ENCODE results near the gene TET1.
"Not testable (repeated sequence)": the region's sequence is repeated elsewhere in the genome, so short reads cannot be mapped to it uniquely, and the experiment has no call there.

TET1 gene
- long read RNA-seq, partial matches to known transcripts, result 2 of 6 reads
- long read RNA-seq, other reads (novel, unspliced or antisense), result 4 of 6 reads

- no peak for TF ChIP-seq SPI1 (IDR thresholded peaks at IDR 0.05; ENCODE audit: borderline replicate concordance, low read depth)
- peak; percentile 28 to 61 for DNase-seq (ENCODE audit: low read depth in 1 of 2, low spot score in 1 of 2)
- H3K27ac ChIP-seq (replicated peaks), result 0 out of 2 replicates have a peak within 1 kb of the TSS, but pooled peaks have one; percentile 20
These were observed at the start of gene TET1 for GRCh38 chr10:68560186-68560942. TET1 (plus strand) TSS chr10:68560337; CDS start chr10:68572339, 12,002 bp downstream.

DNA sequence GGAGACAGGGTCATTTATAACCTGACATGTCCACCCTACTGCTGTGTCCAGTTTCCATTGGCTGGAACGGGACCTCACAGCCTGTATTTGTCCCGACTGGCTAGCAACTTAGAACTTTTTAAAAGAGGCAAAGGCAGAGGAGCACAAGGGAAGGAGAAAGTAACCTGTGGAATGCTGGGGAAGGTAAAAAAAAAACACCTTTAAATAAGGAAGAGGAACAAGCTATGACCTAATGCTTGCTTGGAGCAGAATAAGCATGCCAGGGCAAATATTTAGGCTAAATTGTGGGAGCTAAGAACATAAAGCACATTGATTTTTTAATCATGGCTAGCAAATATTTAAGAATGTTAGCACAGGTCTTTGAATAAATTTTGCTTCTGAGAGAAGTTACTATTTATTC is 43.9 kb upstream of the TET1 start:
- not testable (repeated sequence) for H3K4me3 ChIP-seq (replicated peaks; ENCODE audit: insufficient read depth, low read length); H3K27ac ChIP-seq (replicated peaks); H3K27me3 ChIP-seq (ENCODE audit: insufficient read depth, poor library complexity, severe bottlenecking); DNase-seq (ENCODE audit: low read depth in 1 of 2, low spot score in 1 of 2)

More at GRCh38 chr10:68560186-68560942, at the start of gene TET1:
- H3K4me3 ChIP-seq (replicated peaks; ENCODE audit: insufficient read depth, low read length), result peak within 1 kb of the TSS; percentile 64
- peaks cover 14% of the 10 kb centered on the region for H3K27me3 ChIP-seq (ENCODE audit: insufficient read depth, poor library complexity, severe bottlenecking)

GRCh38 chr10:68516766-68517165 is 43.4 kb upstream of the TET1 start:
- Histone ChIP-seq H3K4me3 (replicated peaks; ENCODE audit: insufficient read depth, low read length) (no peak overlapping the region), H3K27me3 (ENCODE audit: insufficient read depth, poor library complexity, severe bottlenecking) (no peaks in the 10 kb centered on the region), H3K27ac (replicated peaks) (no peak overlapping the region)
- TF ChIP-seq, protein P1, sequence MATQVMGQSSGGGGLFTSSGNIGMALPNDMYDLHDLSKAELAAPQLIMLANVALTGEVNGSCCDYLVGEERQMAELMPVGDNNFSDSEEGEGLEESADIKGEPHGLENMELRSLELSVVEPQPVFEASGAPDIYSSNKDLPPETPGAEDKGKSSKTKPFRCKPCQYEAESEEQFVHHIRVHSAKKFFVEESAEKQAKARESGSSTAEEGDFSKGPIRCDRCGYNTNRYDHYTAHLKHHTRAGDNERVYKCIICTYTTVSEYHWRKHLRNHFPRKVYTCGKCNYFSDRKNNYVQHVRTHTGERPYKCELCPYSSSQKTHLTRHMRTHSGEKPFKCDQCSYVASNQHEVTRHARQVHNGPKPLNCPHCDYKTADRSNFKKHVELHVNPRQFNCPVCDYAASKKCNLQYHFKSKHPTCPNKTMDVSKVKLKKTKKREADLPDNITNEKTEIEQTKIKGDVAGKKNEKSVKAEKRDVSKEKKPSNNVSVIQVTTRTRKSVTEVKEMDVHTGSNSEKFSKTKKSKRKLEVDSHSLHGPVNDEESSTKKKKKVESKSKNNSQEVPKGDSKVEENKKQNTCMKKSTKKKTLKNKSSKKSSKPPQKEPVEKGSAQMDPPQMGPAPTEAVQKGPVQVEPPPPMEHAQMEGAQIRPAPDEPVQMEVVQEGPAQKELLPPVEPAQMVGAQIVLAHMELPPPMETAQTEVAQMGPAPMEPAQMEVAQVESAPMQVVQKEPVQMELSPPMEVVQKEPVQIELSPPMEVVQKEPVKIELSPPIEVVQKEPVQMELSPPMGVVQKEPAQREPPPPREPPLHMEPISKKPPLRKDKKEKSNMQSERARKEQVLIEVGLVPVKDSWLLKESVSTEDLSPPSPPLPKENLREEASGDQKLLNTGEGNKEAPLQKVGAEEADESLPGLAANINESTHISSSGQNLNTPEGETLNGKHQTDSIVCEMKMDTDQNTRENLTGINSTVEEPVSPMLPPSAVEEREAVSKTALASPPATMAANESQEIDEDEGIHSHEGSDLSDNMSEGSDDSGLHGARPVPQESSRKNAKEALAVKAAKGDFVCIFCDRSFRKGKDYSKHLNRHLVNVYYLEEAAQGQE (IDR thresholded peaks at IDR 0.05; ENCODE audit: insufficient replicate concordance, low read depth), result no peak
- TF ChIP-seq, protein P2, sequence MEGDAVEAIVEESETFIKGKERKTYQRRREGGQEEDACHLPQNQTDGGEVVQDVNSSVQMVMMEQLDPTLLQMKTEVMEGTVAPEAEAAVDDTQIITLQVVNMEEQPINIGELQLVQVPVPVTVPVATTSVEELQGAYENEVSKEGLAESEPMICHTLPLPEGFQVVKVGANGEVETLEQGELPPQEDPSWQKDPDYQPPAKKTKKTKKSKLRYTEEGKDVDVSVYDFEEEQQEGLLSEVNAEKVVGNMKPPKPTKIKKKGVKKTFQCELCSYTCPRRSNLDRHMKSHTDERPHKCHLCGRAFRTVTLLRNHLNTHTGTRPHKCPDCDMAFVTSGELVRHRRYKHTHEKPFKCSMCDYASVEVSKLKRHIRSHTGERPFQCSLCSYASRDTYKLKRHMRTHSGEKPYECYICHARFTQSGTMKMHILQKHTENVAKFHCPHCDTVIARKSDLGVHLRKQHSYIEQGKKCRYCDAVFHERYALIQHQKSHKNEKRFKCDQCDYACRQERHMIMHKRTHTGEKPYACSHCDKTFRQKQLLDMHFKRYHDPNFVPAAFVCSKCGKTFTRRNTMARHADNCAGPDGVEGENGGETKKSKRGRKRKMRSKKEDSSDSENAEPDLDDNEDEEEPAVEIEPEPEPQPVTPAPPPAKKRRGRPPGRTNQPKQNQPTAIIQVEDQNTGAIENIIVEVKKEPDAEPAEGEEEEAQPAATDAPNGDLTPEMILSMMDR (IDR thresholded peaks at IDR 0.05; ENCODE audit: insufficient read depth, low read length), result no peak
- TF ChIP-seq SPI1 (IDR thresholded peaks at IDR 0.05; ENCODE audit: borderline replicate concordance, low read depth), result no peak
- no peak for DNase-seq (ENCODE audit: low read depth in 1 of 2, low spot score in 1 of 2)

GRCh38 chr10:68517188-68517587 is 42.9 kb upstream of the TET1 start:
- DNase-seq (ENCODE audit: low read depth in 1 of 2, low spot score in 1 of 2), result no peak
- Histone ChIP-seq H3K4me3 (replicated peaks; ENCODE audit: insufficient read depth, low read length) (no peak overlapping the region), H3K27me3 (ENCODE audit: insufficient read depth, poor library complexity, severe bottlenecking) (no peaks in the 10 kb centered on the region), H3K27ac (replicated peaks) (no peak overlapping the region)
- TF ChIP-seq GABPA (IDR thresholded peaks at IDR 0.05; ENCODE audit: low read depth), result no peak
- TF ChIP-seq, protein P1 (IDR thresholded peaks at IDR 0.05; ENCODE audit: insufficient replicate concordance, low read depth), result no peak
- TF ChIP-seq, protein P2 (IDR thresholded peaks at IDR 0.05; ENCODE audit: insufficient read depth, low read length), result no peak
- no peak for TF ChIP-seq SPI1 (IDR thresholded peaks at IDR 0.05; ENCODE audit: borderline replicate concordance, low read depth)

- not testable (repeated sequence) for H3K4me3 ChIP-seq (replicated peaks; ENCODE audit: insufficient read depth, low read length); H3K27ac ChIP-seq (replicated peaks); DNase-seq (ENCODE audit: low read depth in 1 of 2, low spot score in 1 of 2); H3K27me3 ChIP-seq (ENCODE audit: insufficient read depth, poor library complexity, severe bottlenecking)
These were observed 41.5 kb upstream of the TET1 start for GRCh38 chr10:68518609-68519008.

DNA sequence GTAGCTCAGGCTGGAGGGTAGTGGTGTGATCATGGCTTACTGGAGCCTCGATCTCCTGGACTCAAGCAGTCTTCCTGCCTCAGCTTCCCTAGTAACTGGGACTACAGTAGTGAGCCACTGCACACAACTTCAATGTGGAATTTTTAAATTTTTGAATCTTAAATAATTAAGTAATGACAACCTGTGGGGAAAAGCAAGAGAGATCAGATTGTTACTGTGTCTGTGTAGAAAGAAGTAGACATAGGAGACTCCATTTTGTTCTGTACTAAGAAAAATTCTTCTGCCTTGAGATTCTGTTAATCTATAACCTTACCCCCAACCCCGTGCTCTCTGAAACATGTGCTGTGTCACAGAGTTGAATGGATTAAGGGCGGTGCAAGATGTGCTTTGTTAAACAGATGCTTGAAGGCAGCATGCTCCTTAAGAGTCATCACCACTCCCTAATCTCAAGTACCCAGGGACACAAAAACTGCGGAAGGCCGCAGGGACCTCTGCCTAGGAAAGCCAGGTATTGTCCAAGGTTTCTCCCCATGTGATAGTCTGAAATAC is 34.6 kb upstream of the TET1 start:
- H3K4me3 ChIP-seq (replicated peaks; ENCODE audit: insufficient read depth, low read length), result not testable (repeated sequence)

More for the DNA sequence above, 34.6 kb upstream of the TET1 start:
- H3K27me3 ChIP-seq (ENCODE audit: insufficient read depth, poor library complexity, severe bottlenecking); H3K27ac ChIP-seq (replicated peaks); DNase-seq (ENCODE audit: low read depth in 1 of 2, low spot score in 1 of 2): not testable (repeated sequence)

Data from HL-60 (cell line).